ENCODE measurements around the gene LRRC2. TPM values are rescaled to one million over a fixed set of nuclear protein-coding genes. Genes with fewer than 3 reads are reported as not detected.

LRRC2 gene
- total and polyA plus RNA-seq, 2 donors (not counting 3 experiments of a cell fraction or from before 2014, with no cell fraction given) = 0.14 to 0.73 TPM

- Histone ChIP-seq H3K9ac (replicated peaks; ENCODE audit: extremely low read depth, insufficient read depth, low read length) (no peak overlapping the region), H3K9me1 (replicated peaks; ENCODE audit: control insufficient read depth, extremely low read depth, insufficient read depth, low read length) (no peaks in the 10 kb centered on the region), H3K27ac (ENCODE audit: insufficient read depth, low read depth, low read length) (no peak overlapping the region), H3K4me1 (ENCODE audit: control insufficient read depth, extremely low read depth, insufficient read depth, low read length) (peaks cover 2% of the 10 kb centered on the region), H3K79me2 (ENCODE audit: control insufficient read depth, insufficient read depth, low read length) (no peaks in the 10 kb centered on the region), H3K27me3 (ENCODE audit: control insufficient read depth in 2 of 2, insufficient read depth in 2 of 2, low read length in 2 of 2) (peaks cover 2 to 6% of the 10 kb centered on the region in 2 experiments), H3K9me3 (replicated peaks; ENCODE audit: control insufficient read depth, insufficient read depth, low read length) (no peaks in the 10 kb centered on the region), H3K4me3 (replicated peaks in 1 of 3; ENCODE audit: insufficient read depth in 1 of 3, low read depth in 1 of 3, low read length in 3 of 3) (no peak overlapping the region), H2AFZ (ENCODE audit: low read depth, low read length) (no peak overlapping the region), H3K36me3 (ENCODE audit: control insufficient read depth in 2 of 2, extremely low read depth in 1 of 2, insufficient read depth in 2 of 2, low read length in 2 of 2) (no peaks in the 10 kb centered on the region), H4K20me1 (replicated peaks; ENCODE audit: control insufficient read depth, extremely low read depth, insufficient read depth, low read length) (no peaks in the 10 kb centered on the region), H3K4me2 (ENCODE audit: insufficient read depth, low read length) (no peak overlapping the region)
- DNase-seq (ENCODE audit: low read depth, low spot score) (no peak), FAIRE-seq (no peak)
- dilution Hi-C loops (cut with MboI; ENCODE audit: extremely low pct_ligation_motif_present, low sequenced_read_pairs) (no loop called here), intact Hi-C loops (cut with micrococcal nuclease) (loop anchor here (10.0 kb wide), 1 partner anchor 409 kb away; no protein-coding TSS in a partner anchor)
- ChIA-PET POLR2A (interaction anchor here (0.6 kb wide), 1 partner anchor 20 kb away, joined by 3 read pairs; no protein-coding TSS in a partner anchor), CTCF (interaction anchor here (2.0 to 3.2 kb wide), 2 partner anchors 72 to 144 kb away, joined by 10 to 17 read pairs; no protein-coding TSS in a partner anchor)
- TF ChIP-seq JUN (IDR thresholded peaks at IDR 0.05; ENCODE audit: borderline replicate concordance, insufficient read depth, insufficient read length, low read depth) (no peak), EZH2 (IDR thresholded peaks at IDR 0.05; ENCODE audit: borderline replicate concordance, low read depth, low read length, severe bottlenecking) (no peak), POLR2AphosphoS5 (IDR thresholded peaks at IDR 0.05; ENCODE audit: insufficient read depth, low read depth, low read length) (no peak), MYC (IDR thresholded peaks at IDR 0.05; ENCODE audit: low read depth, low read length) (no peak), GATA2 (IDR thresholded peaks at IDR 0.05; ENCODE audit: insufficient read depth, insufficient read length, low read depth, low read length) (no peak), POLR2A (IDR thresholded peaks at IDR 0.05; ENCODE audit: low read depth, low read length) (no peak), FOS (IDR thresholded peaks at IDR 0.05; ENCODE audit: borderline replicate concordance, insufficient read depth, low read length) (no peak)
- TF ChIP-seq, protein P1, sequence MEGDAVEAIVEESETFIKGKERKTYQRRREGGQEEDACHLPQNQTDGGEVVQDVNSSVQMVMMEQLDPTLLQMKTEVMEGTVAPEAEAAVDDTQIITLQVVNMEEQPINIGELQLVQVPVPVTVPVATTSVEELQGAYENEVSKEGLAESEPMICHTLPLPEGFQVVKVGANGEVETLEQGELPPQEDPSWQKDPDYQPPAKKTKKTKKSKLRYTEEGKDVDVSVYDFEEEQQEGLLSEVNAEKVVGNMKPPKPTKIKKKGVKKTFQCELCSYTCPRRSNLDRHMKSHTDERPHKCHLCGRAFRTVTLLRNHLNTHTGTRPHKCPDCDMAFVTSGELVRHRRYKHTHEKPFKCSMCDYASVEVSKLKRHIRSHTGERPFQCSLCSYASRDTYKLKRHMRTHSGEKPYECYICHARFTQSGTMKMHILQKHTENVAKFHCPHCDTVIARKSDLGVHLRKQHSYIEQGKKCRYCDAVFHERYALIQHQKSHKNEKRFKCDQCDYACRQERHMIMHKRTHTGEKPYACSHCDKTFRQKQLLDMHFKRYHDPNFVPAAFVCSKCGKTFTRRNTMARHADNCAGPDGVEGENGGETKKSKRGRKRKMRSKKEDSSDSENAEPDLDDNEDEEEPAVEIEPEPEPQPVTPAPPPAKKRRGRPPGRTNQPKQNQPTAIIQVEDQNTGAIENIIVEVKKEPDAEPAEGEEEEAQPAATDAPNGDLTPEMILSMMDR (IDR thresholded peaks at IDR 0.05; ENCODE audit: extremely low read depth in 1 of 2, insufficient read depth in 1 of 2, low read depth in 1 of 2, low read length in 2 of 2) = no peak
- TF ChIP-seq, protein P2, sequence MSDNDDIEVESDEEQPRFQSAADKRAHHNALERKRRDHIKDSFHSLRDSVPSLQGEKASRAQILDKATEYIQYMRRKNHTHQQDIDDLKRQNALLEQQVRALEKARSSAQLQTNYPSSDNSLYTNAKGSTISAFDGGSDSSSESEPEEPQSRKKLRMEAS (IDR thresholded peaks at IDR 0.05; ENCODE audit: insufficient read depth, insufficient read length) = no peak
- no TSS peak for BruUV-seq (replicated peaks)
These were observed 80.3 kb downstream of the LRRC2 start for GRCh38 chr3:46485779-46486175.
